Gastroesophageal sphincter (tissue), 4 donors: ENCODE measurements around the gene BTBD2. TPM values are rescaled to one million over a fixed set of nuclear protein-coding genes. Genes with fewer than 3 reads are reported as not detected.

ENCODE experiments used
- ATAC-seq: fragments of 150-250 bp; one replicate; pipeline ENCODE4 v1.9.1; 2016; ENCODE audit warnings: mild to moderate bottlenecking, moderate library complexity
- H3K27ac ChIP-seq, 4 donors: fragments of 200-600 bp; sonication (generic) in 3 of 4; 1 replicate in 3 of 4; 2 replicates in 1 of 4; pipeline ENCODE4 v1.5.1; 2016 to 2019
- H3K27me3 ChIP-seq: fragments of 200-600 bp; sonication (generic); one replicate; pipeline ENCODE4 v1.5.1; 2019
- H3K36me3 ChIP-seq, 2 donors: fragments of 200-600 bp; sonication (generic); one replicate each; pipeline ENCODE4 v1.5.1; 2019; ENCODE audit warnings: control low read depth in 1 of 2
- H3K4me1 ChIP-seq, 3 donors: fragments of 200-600 bp; sonication (generic); 1 replicate in 2 of 3; 2 replicates in 1 of 3; pipeline ENCODE4 v1.5.1; 2016 to 2019; ENCODE audit warnings: control low read depth in 2 of 3
- H3K4me3 ChIP-seq, 2 donors: fragments of 200-600 bp; sonication (generic); one replicate each; pipeline ENCODE4 v1.5.1; 2019; ENCODE audit warnings: mild to moderate bottlenecking in 1 of 2, moderate library complexity in 1 of 2
- H3K9me3 ChIP-seq, 3 donors: fragments of 200-600 bp; sonication (generic); one replicate each; pipeline ENCODE4 v1.5.1; 2017 to 2019; ENCODE audit warnings: control low read depth in 2 of 3
- CTCF ChIP-seq, 4 experiments: fragments of 200-600 bp in 2 of 4; fragments of 450-650 bp in 2 of 4; sonication (generic) in 1 of 4; IDR thresholded peaks; one replicate each; pipeline ENCODE4 v1.5.1; 2017 to 2019; ENCODE audit warnings: antibody characterized with exemption in 4 of 4, mild to moderate bottlenecking in 2 of 4, moderate library complexity in 2 of 4
- EP300 ChIP-seq: sonication (generic); formaldehyde crosslinking; IDR thresholded peaks from one replicate; pipeline ENCODE4 v1.6.1; 2017; ENCODE audit warnings: antibody characterized with exemption, mild to moderate bottlenecking
- POLR2A ChIP-seq, 2 donors: fragments of 450-650 bp; IDR thresholded peaks; one replicate each; pipeline ENCODE4 v1.6.1; 2017; ENCODE audit warnings: antibody characterized with exemption in 2 of 2, mild to moderate bottlenecking in 2 of 2, moderate library complexity in 1 of 2
- POLR2AphosphoS5 ChIP-seq: sonication (generic); formaldehyde crosslinking; IDR thresholded peaks from one replicate; pipeline ENCODE4 v1.6.1; 2017; ENCODE audit warnings: antibody characterized with exemption
- WGBS, 2 donors: methylation state at CpG; one replicate each; pipeline ENCODE4 v1.1.5; 2018; ENCODE audit warnings: low coverage in 1 of 2; 5-methylcytosine and 5-hydroxymethylcytosine counted together
- total RNA-seq, 4 donors: library from RNA; depleted of rRNA; stranded (reverse); fragments of >200 nt; gene quantifications; one replicate each; pipeline ENCODE4 v1.1.0, GENCODE V29; 2016

BTBD2 gene
- total RNA-seq, 4 donors from 2014 or later: 44.0 to 125 (median 59.9) TPM

DNA sequence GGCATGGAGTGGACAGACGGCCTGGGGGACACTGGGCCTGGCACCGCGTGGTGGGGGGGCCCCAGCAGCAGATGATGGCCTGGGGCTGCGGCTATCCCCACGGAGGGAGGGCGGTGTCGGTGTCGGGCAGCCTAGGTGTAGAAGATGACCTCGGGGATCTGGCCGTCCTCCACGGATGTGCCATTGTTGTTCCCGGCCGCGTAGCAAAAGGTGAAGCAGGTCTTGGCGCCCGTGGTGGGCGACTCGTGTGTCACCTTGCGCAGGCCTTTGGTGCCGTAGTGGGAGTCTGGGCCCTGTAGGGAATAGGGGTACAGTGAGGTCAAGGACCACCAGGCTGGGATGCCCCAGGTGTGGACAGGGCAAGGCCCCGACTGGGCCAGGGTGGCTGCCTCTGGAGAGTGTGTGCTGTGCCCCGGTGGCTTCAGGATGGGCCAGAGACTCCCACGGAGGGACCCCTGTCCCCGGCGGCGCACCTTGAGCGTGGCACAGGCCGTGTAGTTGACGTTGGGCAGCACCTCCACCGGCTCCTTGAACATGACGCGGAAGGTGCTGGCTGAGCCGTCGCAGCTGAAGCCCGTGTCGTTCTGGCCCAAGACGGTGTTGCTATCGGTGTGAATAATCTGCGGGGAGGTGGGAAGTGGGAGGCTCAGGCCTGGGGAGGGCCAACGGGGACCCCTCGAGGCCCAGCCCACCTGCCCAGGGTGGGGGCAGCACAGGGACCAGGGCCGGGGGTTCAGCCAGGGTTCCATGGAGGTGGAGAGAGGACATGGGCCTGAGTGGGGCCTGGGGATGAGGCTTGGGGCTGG is 29.0 kb downstream of the BTBD2 start:
- no peaks in the 10 kb centered on the region for H3K9me3 ChIP-seq
- TF ChIP-seq POLR2AphosphoS5 (no peak), EP300 (no peak), POLR2A (IDR thresholded peaks at IDR 0.05) (no peak), CTCF (IDR thresholded peaks at IDR 0.05) (no peak)
- WGBS, 2 donors: 98% methylated on average over 7 of the region's 42 CpGs; no CpG with 5 or more reads in 1 of the 2 donors
- peaks cover 0 to 93% of the 10 kb centered on the region in 2 donors for H3K36me3 ChIP-seq
- H3K27ac ChIP-seq: no peak overlapping the region
- no peaks in the 10 kb centered on the region for H3K27me3 ChIP-seq
- H3K4me1 ChIP-seq: no peaks in the 10 kb centered on the region
- no peak overlapping the region for H3K4me3 ChIP-seq
- ATAC-seq: no peak

- Histone ChIP-seq H3K27ac (no peak overlapping the region), H3K4me1 (no peaks in the 10 kb centered on the region), H3K4me3 (no peak overlapping the region), H3K27me3 (no peaks in the 10 kb centered on the region), H3K9me3 (no peaks in the 10 kb centered on the region), H3K36me3 (peaks cover 0 to 93% of the 10 kb centered on the region in 2 donors)
- TF ChIP-seq POLR2A (IDR thresholded peaks at IDR 0.05) (no peak), CTCF (IDR thresholded peaks at IDR 0.05) (no peak), POLR2AphosphoS5 (no peak), EP300 (no peak)
- no peak for ATAC-seq
- WGBS, 2 donors: 83% methylated on average over 17 of the region's 44 CpGs; no CpG with 5 or more reads in 1 of the 2 donors
Measured at GRCh38 chr19:1985588-1986356, 29.7 kb downstream of the BTBD2 start.

DNA sequence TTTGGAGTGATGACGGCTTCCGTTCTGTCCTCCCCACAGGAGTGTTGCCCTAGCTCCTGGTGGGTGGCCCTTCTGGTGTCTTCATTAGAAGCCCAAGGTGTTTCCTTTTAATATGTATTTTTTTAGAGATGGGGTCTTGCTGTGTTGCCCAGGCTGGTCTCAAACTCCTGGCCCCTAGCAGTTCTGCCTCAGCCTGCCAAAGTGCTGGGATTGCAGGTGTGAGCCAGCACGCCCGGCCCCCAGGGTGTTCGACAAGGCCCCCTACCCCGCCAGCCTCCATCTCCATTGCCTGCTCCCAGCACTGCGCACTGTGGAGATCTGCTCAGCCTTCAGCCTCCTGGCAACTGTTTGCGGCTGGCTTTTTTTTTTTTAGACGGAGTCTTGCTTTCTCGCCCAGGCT is 31.2 kb downstream of the BTBD2 start:
- H3K4me3 ChIP-seq: no peak overlapping the region
- WGBS, 2 donors: 82 to 96% methylated on average over 2 to 4 of the region's 10 CpGs
- H3K9me3 ChIP-seq: no peaks in the 10 kb centered on the region
- no peaks in the 10 kb centered on the region for H3K27me3 ChIP-seq
- peaks cover 0 to 93% of the 10 kb centered on the region in 2 donors for H3K36me3 ChIP-seq
- TF ChIP-seq POLR2AphosphoS5: no peak
- TF ChIP-seq CTCF (IDR thresholded peaks at IDR 0.05): no peak
- no peak for TF ChIP-seq EP300
- TF ChIP-seq POLR2A (IDR thresholded peaks at IDR 0.05): no peak
- ATAC-seq: no peak
- H3K27ac ChIP-seq: no peak overlapping the region
- no peaks in the 10 kb centered on the region for H3K4me1 ChIP-seq

DNA sequence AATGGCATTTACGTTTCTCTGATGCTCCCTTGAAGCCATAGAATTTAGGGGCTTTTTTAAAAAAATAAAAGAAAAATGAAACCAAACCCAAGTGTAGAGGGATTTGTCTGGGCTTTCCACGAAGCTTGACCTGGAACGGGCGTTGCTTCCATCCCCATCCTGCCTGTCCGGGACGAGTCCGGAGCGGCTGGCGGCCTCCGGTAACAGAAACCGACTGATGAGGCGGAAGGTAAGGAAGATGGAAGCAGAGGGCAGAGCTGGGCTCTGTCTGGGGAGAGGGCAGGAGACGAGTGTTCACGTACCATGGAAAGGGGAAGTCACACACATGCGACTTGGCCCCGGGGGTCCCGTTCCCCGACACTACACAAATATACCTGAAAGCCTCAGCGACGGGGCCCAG is 34.3 kb downstream of the BTBD2 start:
- Histone ChIP-seq H3K4me1 (no peaks in the 10 kb centered on the region), H3K9me3 (no peaks in the 10 kb centered on the region), H3K4me3 (no peak overlapping the region), H3K36me3 (peaks cover 0 to 86% of the 10 kb centered on the region in 2 donors), H3K27ac (no peak overlapping the region), H3K27me3 (no peaks in the 10 kb centered on the region)
- ATAC-seq: no peak
- no peak for TF ChIP-seq POLR2AphosphoS5
- TF ChIP-seq EP300: no peak
- no peak for TF ChIP-seq CTCF (IDR thresholded peaks at IDR 0.05)
- TF ChIP-seq POLR2A (IDR thresholded peaks at IDR 0.05): no peak
- WGBS, 2 donors: 100% methylated on average over 1 of the region's 20 CpGs; no CpG with 5 or more reads in 1 of the 2 donors
